ENCODE results near the gene ZNF664.

The ZNF664 gene

DNA sequence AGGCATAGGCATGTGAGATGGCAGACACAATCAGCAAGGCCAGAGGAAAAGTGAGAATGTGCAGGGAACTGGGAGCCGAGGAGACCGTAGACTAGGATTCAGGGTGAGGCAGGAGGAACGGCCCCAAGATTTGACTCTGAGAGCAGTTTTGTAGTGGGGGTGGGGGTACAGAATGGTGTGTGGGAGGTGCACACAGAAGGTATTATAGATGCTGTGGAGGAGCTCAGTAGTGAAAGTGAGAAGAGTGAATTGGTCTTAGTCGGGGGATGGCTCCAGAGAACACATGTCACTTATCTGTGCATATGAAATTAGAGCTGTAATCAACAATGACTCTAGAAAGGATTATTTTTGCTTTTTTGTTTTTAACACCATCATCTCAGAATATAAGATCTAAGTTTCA lies 11.9 kb downstream of the ZNF664 start:
- FAIRE-seq (peak; percentile 69), DNase-seq (ENCODE audit: insufficient read length) (no peak)
- TF ChIP-seq TAF1 (IDR thresholded peaks at IDR 0.05; ENCODE audit: borderline replicate concordance, low read depth, low read length): no peak
- no peak for TF ChIP-seq POLR2A (IDR thresholded peaks at IDR 0.05; ENCODE audit: low read depth, low read length)
- TF ChIP-seq POLR2AphosphoS5 (IDR thresholded peaks at IDR 0.05; ENCODE audit: low read depth, low read length): no peak

DNA sequence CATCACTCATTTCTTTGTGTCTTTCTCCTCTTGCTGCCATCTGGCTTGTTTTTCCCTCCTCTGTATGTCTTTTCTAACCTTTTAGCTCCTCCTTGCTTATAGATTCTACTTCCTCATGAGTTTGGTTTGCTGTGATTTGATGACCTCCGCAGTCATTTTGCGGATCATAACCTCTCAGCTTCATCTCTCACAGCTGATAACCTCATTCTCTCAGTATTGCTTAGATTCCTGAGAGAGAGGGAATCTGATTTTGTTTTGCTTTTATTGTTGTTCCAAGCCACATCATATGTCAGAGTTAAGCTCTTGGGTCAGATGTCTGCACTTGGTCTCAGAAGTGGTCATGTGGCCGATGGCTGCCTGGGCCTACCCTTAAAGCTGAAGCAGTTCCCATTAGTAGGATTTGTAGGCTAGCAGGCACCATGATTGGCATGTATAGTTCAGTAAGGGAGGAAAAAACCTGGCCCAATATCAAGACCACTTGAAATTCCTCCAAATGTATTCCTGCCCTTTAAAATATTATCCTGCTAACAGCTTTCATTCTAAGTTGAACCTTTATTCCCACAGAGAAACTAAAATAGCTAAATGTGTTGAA lies 13.5 kb downstream of the ZNF664 start:
- FAIRE-seq: no peak
- TF ChIP-seq POLR2A (IDR thresholded peaks at IDR 0.05; ENCODE audit: low read depth, low read length): no peak
- TF ChIP-seq POLR2AphosphoS5 (IDR thresholded peaks at IDR 0.05; ENCODE audit: low read depth, low read length): no peak
- TF ChIP-seq TAF1 (IDR thresholded peaks at IDR 0.05; ENCODE audit: borderline replicate concordance, low read depth, low read length): no peak
- no peak for DNase-seq (ENCODE audit: insufficient read length)

DNA sequence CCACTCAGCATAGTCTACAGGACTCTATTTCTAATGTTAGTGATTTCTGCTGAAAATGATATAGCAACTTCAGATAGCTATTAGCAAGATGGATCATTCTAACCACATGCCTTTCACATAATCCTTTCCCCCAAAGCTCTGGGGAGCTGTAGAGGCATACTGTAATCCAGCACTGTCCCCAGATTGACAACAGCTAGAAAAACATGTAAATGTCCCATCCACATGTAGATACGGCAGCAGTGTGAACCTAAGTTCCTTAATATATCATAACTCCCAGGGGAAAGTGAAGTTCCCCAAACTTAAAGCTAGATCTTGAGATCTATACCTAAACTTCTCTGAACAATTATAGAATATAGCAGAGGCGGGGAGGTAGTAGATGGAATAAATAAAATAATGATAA lies 14.0 kb downstream of the ZNF664 start:
- TF ChIP-seq TAF1 (IDR thresholded peaks at IDR 0.05; ENCODE audit: borderline replicate concordance, low read depth, low read length) (no peak), POLR2AphosphoS5 (IDR thresholded peaks at IDR 0.05; ENCODE audit: low read depth, low read length) (no peak), POLR2A (IDR thresholded peaks at IDR 0.05; ENCODE audit: low read depth, low read length) (no peak)
- DNase-seq (ENCODE audit: insufficient read length) (no peak), FAIRE-seq (no peak)

DNA sequence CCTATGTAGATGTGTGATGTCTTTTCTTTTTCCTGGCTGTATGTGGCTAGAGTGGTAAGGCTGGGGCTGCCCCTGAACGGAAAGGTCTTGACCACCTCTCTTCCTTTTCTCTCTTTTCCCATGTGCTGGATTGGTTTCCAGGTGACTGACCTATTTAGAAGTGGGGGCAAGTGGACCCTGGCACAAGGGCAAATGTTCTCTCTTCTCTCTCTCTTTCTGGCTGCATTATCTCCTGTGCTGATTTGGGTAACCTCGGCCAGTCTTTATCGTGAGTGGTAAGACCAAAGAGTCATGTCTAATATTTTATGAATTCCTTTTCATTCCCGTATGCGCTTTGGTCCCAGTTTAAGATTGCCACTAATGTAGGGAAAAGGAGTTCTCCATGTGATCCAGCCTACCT lies 16.2 kb downstream of the ZNF664 start:
- FAIRE-seq (no peak), DNase-seq (ENCODE audit: insufficient read length) (no peak)
- no peak for TF ChIP-seq POLR2A (IDR thresholded peaks at IDR 0.05; ENCODE audit: low read depth, low read length)
- TF ChIP-seq TAF1 (IDR thresholded peaks at IDR 0.05; ENCODE audit: borderline replicate concordance, low read depth, low read length): no peak
- TF ChIP-seq POLR2AphosphoS5 (IDR thresholded peaks at IDR 0.05; ENCODE audit: low read depth, low read length): no peak

DNA sequence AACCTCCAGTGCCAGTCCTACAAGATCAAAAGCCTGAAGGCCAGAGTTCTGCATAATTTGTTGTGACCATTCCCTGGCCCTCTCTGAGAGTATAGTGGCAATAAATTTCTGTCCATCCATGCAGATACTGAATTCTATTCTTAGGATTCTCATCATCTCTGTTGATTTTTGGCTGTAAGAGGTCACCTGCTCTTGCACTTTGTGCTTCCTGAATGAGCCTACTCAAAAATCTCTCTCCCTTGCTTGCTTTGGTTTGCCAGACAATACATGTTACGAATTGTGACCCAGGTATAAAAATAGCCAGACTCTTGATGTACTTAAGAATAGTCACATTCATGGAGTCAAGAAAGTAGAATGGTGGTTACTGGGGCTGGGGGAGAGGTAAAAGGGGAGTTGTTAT lies 16.7 kb downstream of the ZNF664 start:
- no peak for FAIRE-seq
- no peak for TF ChIP-seq POLR2AphosphoS5 (IDR thresholded peaks at IDR 0.05; ENCODE audit: low read depth, low read length)
- TF ChIP-seq POLR2A (IDR thresholded peaks at IDR 0.05; ENCODE audit: low read depth, low read length): no peak
- no peak for TF ChIP-seq TAF1 (IDR thresholded peaks at IDR 0.05; ENCODE audit: borderline replicate concordance, low read depth, low read length)
- no peak for DNase-seq (ENCODE audit: insufficient read length)

DNA sequence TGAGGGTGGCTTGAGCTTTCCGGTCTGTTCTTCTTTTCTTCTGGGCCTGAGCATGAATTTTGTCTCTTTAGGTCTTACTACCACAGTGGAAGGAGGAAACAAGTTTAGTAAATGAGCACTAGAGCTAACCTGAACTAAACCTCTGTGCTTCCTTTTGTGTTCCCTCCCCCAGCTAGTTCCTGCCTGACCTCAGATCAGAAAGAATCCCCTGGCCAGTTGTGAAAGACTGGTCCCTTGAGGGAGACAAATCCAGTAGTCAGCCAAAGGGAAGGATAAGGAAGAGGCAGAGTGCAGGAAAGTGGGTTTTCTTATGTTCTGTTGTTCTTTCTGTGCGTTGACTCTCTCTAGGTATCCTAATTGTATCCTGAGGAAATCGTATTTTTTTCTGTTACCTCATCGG lies 17.5 kb downstream of the ZNF664 start:
- DNase-seq (ENCODE audit: insufficient read length) (no peak), FAIRE-seq (no peak)
- no peak for TF ChIP-seq TAF1 (IDR thresholded peaks at IDR 0.05; ENCODE audit: borderline replicate concordance, low read depth, low read length)
- TF ChIP-seq POLR2AphosphoS5 (IDR thresholded peaks at IDR 0.05; ENCODE audit: low read depth, low read length): no peak
- TF ChIP-seq POLR2A (IDR thresholded peaks at IDR 0.05; ENCODE audit: low read depth, low read length): no peak

DNA sequence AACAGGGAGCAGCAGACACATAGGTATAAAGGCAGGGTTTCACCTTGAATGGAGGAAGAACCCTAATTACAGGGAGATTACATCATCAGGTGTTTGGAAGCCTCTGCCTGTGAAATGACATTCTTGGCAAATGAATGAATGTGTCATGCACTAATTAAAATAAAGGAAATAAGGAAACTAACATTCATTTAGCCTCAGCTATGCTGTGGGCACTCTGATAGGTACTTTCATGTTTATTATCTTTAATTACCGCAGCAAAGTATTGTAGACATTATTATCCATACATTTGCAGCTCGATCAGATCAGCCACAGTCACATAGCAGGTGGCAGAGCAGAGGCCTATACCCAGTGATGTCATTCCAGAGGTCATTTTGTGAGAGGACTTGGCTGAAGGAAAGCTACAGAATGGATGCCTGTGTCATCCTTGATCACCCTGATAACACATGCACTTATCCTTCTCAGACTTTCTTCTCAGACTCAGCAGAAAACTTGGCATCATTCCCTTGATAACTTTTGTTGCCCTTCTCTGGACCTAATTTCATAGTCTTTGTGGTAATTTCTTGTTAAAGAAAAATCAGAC lies 18.4 kb downstream of the ZNF664 start:
- FAIRE-seq: no peak
- DNase-seq (ENCODE audit: insufficient read length): no peak
- no peak for TF ChIP-seq POLR2AphosphoS5 (IDR thresholded peaks at IDR 0.05; ENCODE audit: low read depth, low read length)
- no peak for TF ChIP-seq POLR2A (IDR thresholded peaks at IDR 0.05; ENCODE audit: low read depth, low read length)
- no peak for TF ChIP-seq TAF1 (IDR thresholded peaks at IDR 0.05; ENCODE audit: borderline replicate concordance, low read depth, low read length)

DNA sequence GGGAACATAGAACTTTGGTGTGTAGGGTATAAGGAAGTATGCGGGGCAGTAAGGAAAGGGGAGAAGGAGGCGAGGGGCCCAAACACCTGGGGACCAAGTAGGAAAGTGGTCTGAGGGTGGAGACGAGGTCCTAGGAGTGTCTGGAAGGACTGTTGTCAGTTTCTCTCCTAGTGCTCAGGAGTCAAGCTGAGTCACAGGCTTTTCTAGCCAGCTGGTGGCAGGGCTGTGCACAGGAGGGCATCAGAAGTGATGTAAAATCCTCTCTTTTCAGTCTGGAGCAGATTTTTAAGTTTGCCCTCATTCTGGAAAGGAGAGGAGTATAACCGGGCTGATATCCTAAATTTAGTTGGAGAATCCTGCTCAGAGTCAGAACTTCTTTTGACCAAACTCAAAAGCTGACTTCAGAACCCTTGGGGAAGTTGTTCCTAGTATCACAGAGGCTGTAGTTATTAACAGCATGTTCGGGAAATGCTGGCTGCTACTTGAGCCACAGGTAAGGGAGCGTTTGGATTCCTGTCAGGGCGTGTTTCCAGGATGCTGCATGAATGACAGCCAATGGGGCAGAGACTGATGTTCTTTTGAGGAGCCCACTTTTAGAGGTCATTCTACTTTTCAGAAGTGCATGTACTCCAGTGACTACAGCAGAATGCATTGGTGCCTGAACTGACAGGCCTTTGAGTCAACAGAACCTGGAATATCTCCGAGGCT lies 19.3 kb downstream of the ZNF664 start:
- DNase-seq (ENCODE audit: insufficient read length) (no peak), FAIRE-seq (no peak)
- no peak for TF ChIP-seq POLR2A (IDR thresholded peaks at IDR 0.05; ENCODE audit: low read depth, low read length)

DNA sequence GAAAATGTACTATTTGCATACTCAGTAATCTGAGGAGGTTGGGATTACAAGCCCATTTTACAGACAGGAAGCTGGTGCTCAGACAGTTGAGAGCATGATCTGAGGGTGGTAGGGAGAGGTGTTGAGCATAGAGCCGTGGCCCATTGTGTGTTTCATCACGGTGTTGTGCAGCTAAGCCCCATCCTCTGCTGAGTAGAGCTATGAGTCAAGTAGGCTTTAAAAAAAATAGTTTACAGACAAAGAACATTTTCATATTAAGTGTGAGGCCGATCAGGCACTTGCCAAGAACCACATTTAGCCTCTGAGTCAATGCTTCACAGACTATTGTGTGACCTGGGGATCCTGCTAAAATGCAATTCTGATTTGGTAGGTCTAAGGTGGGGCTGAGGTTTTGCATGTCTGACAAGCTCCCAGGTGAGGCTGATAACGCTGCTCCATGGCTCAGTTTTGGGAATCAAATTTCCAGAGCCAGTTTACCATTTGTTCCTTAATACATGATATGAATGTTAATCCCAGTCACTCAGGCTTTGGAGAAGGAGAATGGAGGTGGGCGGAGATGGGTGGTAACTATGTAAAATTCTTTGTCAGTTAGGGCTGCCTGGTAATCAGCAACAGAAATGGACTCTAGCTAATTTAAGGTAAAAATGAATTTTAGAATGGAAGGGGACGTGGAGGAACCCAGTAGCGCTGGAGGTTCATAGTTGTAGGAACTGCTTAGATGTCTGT lies 22.2 kb downstream of the ZNF664 start:
- FAIRE-seq (peak; percentile 66), DNase-seq (ENCODE audit: insufficient read length) (no peak)
- no peak for TF ChIP-seq POLR2AphosphoS5 (IDR thresholded peaks at IDR 0.05; ENCODE audit: low read depth, low read length)

DNA sequence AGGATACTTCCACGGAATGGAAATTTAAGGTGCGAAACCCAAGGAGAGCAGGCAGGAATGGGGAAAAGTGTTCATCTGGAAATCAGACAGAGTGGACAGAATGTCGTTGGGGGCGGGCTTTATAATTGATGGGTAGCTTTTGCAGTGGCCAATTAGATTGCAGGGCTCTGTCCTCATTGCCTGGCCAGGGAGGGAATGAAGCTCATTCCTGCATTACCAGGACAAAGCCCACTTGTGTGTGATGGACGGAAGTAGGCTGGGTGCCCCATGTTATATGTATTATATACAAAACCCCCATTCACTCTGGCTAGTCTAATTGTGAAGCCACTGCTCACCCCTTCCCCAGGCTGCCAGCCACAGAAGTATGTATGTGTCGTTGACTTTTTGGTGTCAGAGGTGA lies 23.6 kb downstream of the ZNF664 start:
- DNase-seq (ENCODE audit: insufficient read length) (no peak), FAIRE-seq (no peak)
- TF ChIP-seq POLR2AphosphoS5 (IDR thresholded peaks at IDR 0.05; ENCODE audit: low read depth, low read length): no peak

DNA sequence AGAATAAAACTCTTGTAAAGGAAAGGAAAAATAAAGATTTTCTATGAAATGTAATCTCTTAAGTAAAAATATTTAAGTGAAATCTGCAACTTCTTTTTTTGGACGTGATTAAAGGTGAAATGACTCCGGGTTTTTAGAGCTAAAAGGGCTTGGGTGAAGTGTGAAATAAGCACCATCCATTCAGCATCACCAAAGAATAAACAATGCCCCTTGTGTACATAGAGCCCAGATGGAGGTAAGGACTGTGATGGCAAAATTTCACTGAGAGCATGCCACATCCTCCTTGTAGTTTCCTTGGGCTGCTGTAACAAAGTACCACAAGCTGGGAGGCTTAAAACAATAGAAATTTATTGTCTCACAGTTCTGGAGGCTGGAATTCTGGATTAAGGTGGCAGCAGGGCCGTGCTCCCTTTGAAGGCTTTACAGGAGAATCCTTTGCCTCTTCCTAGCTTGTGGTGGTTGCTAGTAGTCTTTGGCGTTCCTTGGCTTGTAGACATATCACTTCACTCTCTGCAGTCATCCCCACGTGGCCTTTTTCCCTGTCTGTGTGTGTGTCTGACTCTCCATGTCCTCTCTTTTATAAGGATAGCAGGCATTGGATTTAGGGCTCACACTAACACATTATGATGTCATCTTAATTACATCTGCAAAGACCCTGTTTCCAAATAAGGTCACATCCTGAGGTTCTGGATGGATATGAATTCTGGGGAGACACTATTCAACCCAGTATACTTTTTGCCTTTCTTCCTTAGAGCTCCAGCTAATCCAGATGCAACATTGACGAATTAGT lies 24.2 kb downstream of the ZNF664 start:
- no peak for TF ChIP-seq POLR2AphosphoS5 (IDR thresholded peaks at IDR 0.05; ENCODE audit: low read depth, low read length)
- no peak for TF ChIP-seq POLR2A (IDR thresholded peaks at IDR 0.05; ENCODE audit: low read depth, low read length)
- no peak for TF ChIP-seq TAF1 (IDR thresholded peaks at IDR 0.05; ENCODE audit: borderline replicate concordance, low read depth, low read length)
- FAIRE-seq (no peak), DNase-seq (ENCODE audit: insufficient read length) (no peak)

Data from GM12892 (cell line).